Astrocyte (in vitro differentiated cells and primary cell): ENCODE data around the gene POU2F2. TPM values are rescaled to one million over a fixed set of nuclear protein-coding genes. Genes with fewer than 3 reads are reported as not detected.

Source experiments
- DNase-seq: peaks from one replicate; pipeline ENCODE4 v3.0.0-alpha.2; 2010; ENCODE audit warnings: low read depth
- FAIRE-seq: peaks from 2 replicates; lab custom pipeline; 2011; peaks lifted over from hg19 to GRCh38; lab: Jason Lieb, UNC
- H2AFZ ChIP-seq: 2 replicates; pipeline ENCODE4 v1.6.0; 2012; ENCODE audit warnings: low read depth, low read length, inconsistent platforms
- H3K27ac ChIP-seq: 2 replicates; pipeline ENCODE4 v1.5.1; 2011; ENCODE audit warnings: low read depth, low read length, inconsistent platforms
- H3K27me3 ChIP-seq: 2 replicates; pipeline ENCODE4 v1.6.0; 2011; ENCODE audit warnings: low read length, inconsistent platforms; ENCODE audit not compliant: insufficient read depth
- H3K36me3 ChIP-seq: 2 replicates; pipeline ENCODE4 v1.5.1; 2011; ENCODE audit warnings: low read length, inconsistent platforms; ENCODE audit not compliant: insufficient read depth
- H3K4me1 ChIP-seq: 2 replicates; pipeline ENCODE4 v1.5.1; 2011; ENCODE audit warnings: low read length, inconsistent platforms; ENCODE audit not compliant: insufficient read depth
- H3K4me2 ChIP-seq: 2 replicates; pipeline ENCODE4 v1.6.0; 2012; ENCODE audit warnings: low read length, inconsistent platforms
- H3K4me3 ChIP-seq: 2 replicates; pipeline ENCODE4 v1.5.1; 2011; ENCODE audit warnings: low read depth, mild to moderate bottlenecking, low read length, inconsistent platforms; ENCODE audit not compliant: insufficient read depth
- H3K79me2 ChIP-seq: 2 replicates; pipeline ENCODE4 v1.6.0; 2012; ENCODE audit warnings: mild to moderate bottlenecking, low read length, inconsistent platforms; ENCODE audit not compliant: insufficient read depth
- H3K9ac ChIP-seq: 2 replicates; pipeline ENCODE4 v1.6.0; 2012; ENCODE audit warnings: mild to moderate bottlenecking, low read length, inconsistent platforms
- H3K9me3 ChIP-seq: 2 replicates; pipeline ENCODE4 v1.5.1; 2012; ENCODE audit warnings: low read depth, mild to moderate bottlenecking, low read length, inconsistent platforms; ENCODE audit not compliant: insufficient read depth
- H4K20me1 ChIP-seq: 2 replicates; pipeline ENCODE4 v1.6.0; 2012; ENCODE audit warnings: low read length, inconsistent platforms; ENCODE audit not compliant: insufficient read depth
- H3K27ac Mint-ChIP-seq: one replicate; pipeline ENCODE4 v1.8.0; 2021; ENCODE audit warnings: mild to moderate bottlenecking, mixed read lengths; ENCODE audit not compliant: unreplicated experiment
- H3K27me3 Mint-ChIP-seq: one replicate; pipeline ENCODE4 v1.8.0; 2021; ENCODE audit warnings: low read depth, mixed read lengths; ENCODE audit not compliant: unreplicated experiment
- H3K36me3 Mint-ChIP-seq: one replicate; pipeline ENCODE4 v1.8.0; 2021; ENCODE audit warnings: low read depth, mixed read lengths; ENCODE audit not compliant: unreplicated experiment
- H3K4me1 Mint-ChIP-seq: one replicate; pipeline ENCODE4 v1.8.0; 2021; ENCODE audit warnings: low read depth, mixed read lengths; ENCODE audit not compliant: unreplicated experiment
- H3K4me3 Mint-ChIP-seq: one replicate; pipeline ENCODE4 v1.8.0; 2021; ENCODE audit warnings: mild to moderate bottlenecking, moderate library complexity, mixed read lengths; ENCODE audit not compliant: unreplicated experiment
- H3K9me3 Mint-ChIP-seq: one replicate; pipeline ENCODE4 v1.8.0; 2021; ENCODE audit warnings: mild to moderate bottlenecking, mixed read lengths; ENCODE audit not compliant: unreplicated experiment
- EZH2 ChIP-seq: IDR thresholded peaks from 2 replicates; pipeline ENCODE4 v1.6.1; 2012; ENCODE audit warnings: mild to moderate bottlenecking, low read length, inconsistent platforms; ENCODE audit not compliant: insufficient read depth
- total RNA-seq: library from RNA; stranded (reverse); gene quantifications from 2 replicates; pipeline ENCODE4 v1.2.1, GENCODE V29; 2021
- TF ChIP-seq, protein P1 (sequence below): IDR thresholded peaks from 2 replicates; pipeline ENCODE4 v1.5.1; 2011; ENCODE audit warnings: low read depth, mild to moderate bottlenecking, inconsistent platforms, low read length, moderate library complexity; ENCODE audit not compliant: insufficient read depth

POU2F2 gene
- total RNA-seq, 1 donor from 2014 or later, result 8.3 TPM

DNA sequence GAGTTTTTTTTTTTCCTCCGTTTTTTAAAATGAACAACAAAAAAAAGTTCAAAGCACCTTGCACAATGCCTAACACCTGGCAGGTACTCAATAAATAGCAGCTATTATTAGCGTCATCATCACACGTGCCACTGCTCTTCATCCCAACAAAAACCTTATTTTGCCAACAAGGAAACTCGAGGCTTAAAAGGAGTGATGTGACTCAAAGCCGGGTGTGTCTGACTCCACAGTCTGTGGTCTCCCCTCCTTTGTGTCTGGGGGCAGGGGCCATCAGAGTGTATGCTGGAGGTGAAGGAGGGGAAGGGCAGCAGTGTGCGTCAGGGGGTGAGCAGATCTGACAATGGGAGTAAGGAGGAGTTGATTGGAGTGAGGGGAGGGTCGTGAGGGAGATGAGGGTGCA lies 34.1 kb upstream of the POU2F2 start:
- H3K36me3 ChIP-seq, result no peaks in the 10 kb centered on the region
- H3K4me3 Mint-ChIP-seq, result no peak overlapping the region
- peaks cover 67% of the 10 kb centered on the region for H3K27me3 Mint-ChIP-seq
- H3K4me1 ChIP-seq, result no peaks in the 10 kb centered on the region
- no peak overlapping the region for H3K9ac ChIP-seq
- H3K27me3 ChIP-seq, result peaks cover 25% of the 10 kb centered on the region
- no peaks in the 10 kb centered on the region for H3K79me2 ChIP-seq
- H3K4me3 ChIP-seq, result no peak overlapping the region
- no peaks in the 10 kb centered on the region for H3K4me1 Mint-ChIP-seq
- no peak overlapping the region for H3K27ac Mint-ChIP-seq
- peaks cover 3% of the 10 kb centered on the region for H4K20me1 ChIP-seq
- FAIRE-seq (no peak), DNase-seq (no peak)
- H3K9me3 Mint-ChIP-seq, result no peaks in the 10 kb centered on the region
- no peak overlapping the region for H2AFZ ChIP-seq
- H3K4me2 ChIP-seq, result no peak overlapping the region
- peaks cover 2% of the 10 kb centered on the region for H3K9me3 ChIP-seq
- TF ChIP-seq, protein P1, sequence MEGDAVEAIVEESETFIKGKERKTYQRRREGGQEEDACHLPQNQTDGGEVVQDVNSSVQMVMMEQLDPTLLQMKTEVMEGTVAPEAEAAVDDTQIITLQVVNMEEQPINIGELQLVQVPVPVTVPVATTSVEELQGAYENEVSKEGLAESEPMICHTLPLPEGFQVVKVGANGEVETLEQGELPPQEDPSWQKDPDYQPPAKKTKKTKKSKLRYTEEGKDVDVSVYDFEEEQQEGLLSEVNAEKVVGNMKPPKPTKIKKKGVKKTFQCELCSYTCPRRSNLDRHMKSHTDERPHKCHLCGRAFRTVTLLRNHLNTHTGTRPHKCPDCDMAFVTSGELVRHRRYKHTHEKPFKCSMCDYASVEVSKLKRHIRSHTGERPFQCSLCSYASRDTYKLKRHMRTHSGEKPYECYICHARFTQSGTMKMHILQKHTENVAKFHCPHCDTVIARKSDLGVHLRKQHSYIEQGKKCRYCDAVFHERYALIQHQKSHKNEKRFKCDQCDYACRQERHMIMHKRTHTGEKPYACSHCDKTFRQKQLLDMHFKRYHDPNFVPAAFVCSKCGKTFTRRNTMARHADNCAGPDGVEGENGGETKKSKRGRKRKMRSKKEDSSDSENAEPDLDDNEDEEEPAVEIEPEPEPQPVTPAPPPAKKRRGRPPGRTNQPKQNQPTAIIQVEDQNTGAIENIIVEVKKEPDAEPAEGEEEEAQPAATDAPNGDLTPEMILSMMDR, result no peak
- no peak for TF ChIP-seq EZH2
- H3K27ac ChIP-seq, result no peak overlapping the region
- H3K36me3 Mint-ChIP-seq, result no peaks in the 10 kb centered on the region

DNA sequence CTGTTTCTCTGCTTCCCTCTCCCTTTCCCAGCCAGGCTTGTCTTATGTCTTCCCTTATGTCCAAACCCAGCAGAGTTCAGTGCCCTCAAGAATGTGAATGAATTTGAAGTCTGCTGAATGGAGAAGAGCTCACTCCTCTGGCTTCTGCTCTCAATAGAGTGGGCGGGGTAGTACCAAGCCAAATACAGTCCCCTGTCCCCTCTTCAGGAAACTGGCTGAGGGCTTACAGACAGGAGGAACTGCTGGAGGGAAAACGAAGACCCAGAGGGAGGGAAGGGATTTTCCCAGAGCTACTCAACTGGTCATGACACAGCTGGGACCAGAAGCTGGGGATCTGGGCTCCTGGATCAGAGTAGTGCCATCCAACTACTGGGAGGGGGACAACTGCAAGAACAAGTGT lies 32.9 kb upstream of the POU2F2 start:
- Histone ChIP-seq H3K27me3 (peaks cover 35% of the 10 kb centered on the region), H3K4me1 (no peaks in the 10 kb centered on the region), H3K27ac (no peak overlapping the region), H3K36me3 (no peaks in the 10 kb centered on the region), H3K4me3 (no peak overlapping the region), H4K20me1 (peaks cover 3% of the 10 kb centered on the region), H3K4me2 (no peak overlapping the region), H3K9ac (no peak overlapping the region), H3K79me2 (no peaks in the 10 kb centered on the region), H3K9me3 (no peaks in the 10 kb centered on the region), H2AFZ (no peak overlapping the region)
- no peak for FAIRE-seq
- H3K36me3 Mint-ChIP-seq, result no peaks in the 10 kb centered on the region
- no peak for TF ChIP-seq EZH2
- TF ChIP-seq, protein P1, result no peak
- H3K27ac Mint-ChIP-seq, result no peak overlapping the region
- H3K27me3 Mint-ChIP-seq, result peaks cover 73% of the 10 kb centered on the region
- H3K9me3 Mint-ChIP-seq, result no peaks in the 10 kb centered on the region
- no peak overlapping the region for H3K4me3 Mint-ChIP-seq
- DNase-seq, result no peak
- no peaks in the 10 kb centered on the region for H3K4me1 Mint-ChIP-seq

DNA sequence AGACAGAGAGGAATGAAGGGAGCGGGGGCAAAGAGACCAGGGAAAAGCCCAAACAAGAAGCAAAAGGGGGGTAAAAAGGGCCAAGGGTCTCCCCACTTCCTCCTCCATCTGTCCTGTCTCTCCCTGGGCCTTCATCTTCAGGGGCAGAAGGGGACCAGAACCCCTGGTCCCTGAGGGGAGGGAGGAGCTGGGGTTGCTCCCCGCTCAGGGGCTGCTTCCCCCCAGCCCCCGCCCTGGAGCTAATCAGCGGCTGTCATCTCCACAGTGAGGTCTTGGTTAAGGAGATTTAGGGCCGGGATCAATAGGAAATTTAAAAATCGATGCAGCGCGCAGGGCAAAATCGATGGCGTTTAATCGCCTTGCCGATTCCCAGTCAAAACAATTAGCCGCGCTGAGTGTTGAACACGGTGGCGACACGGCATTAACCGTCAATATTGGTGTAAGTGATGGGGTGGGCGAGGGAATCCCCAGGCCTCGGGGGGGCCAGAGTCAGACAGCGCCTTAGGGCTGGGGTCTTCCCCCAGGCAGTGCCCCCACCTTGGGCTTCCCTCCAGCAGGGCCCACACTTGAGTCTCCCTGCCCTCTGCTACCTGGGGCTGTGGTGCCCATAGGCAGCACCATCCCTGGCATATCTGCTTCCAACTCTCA lies 29.5 kb upstream of the POU2F2 start:
- H3K36me3 Mint-ChIP-seq, result peaks cover 4% of the 10 kb centered on the region
- no peak overlapping the region for H3K4me3 ChIP-seq
- TF ChIP-seq EZH2, result no peak
- TF ChIP-seq, protein P1, result no peak
- no peaks in the 10 kb centered on the region for H3K79me2 ChIP-seq
- peaks cover 35% of the 10 kb centered on the region for H3K27me3 ChIP-seq
- H3K4me1 ChIP-seq, result no peaks in the 10 kb centered on the region
- H3K27ac Mint-ChIP-seq, result no peak overlapping the region
- H3K36me3 ChIP-seq, result no peaks in the 10 kb centered on the region
- no peaks in the 10 kb centered on the region for H3K9me3 Mint-ChIP-seq
- H4K20me1 ChIP-seq, result peaks cover 3% of the 10 kb centered on the region
- no peak overlapping the region for H3K9ac ChIP-seq
- DNase-seq (no peak), FAIRE-seq (no peak)
- no peak overlapping the region for H3K4me2 ChIP-seq
- H3K27ac ChIP-seq, result no peak overlapping the region
- no peak overlapping the region for H2AFZ ChIP-seq
- H3K4me1 Mint-ChIP-seq, result no peaks in the 10 kb centered on the region
- H3K27me3 Mint-ChIP-seq, result peaks cover 72% of the 10 kb centered on the region
- H3K4me3 Mint-ChIP-seq, result no peak overlapping the region
- no peaks in the 10 kb centered on the region for H3K9me3 ChIP-seq
